Bronchial epithelial cell (primary cell): Measurements from ENCODE around the gene LAD1. TPM values are rescaled to one million over a fixed set of nuclear protein-coding genes. Genes with fewer than 3 reads are reported as not detected.
A peak's percentile ranks its signal among the peaks of the same experiment; 100 is the strongest.

Experiments used
- DNase-seq: peaks from one replicate; pipeline ENCODE4 v3.0.0-alpha.2; 2010; ENCODE audit warnings: low read depth
- FAIRE-seq: peaks from 2 replicates; lab custom pipeline; 2011; peaks lifted over from hg19 to GRCh38; lab: Jason Lieb, UNC
- H3K27me3 ChIP-seq: 2 replicates; pipeline ENCODE4 v1.5.1; 2011; ENCODE audit warnings: low read length; ENCODE audit not compliant: control insufficient read depth, insufficient read depth
- H3K36me3 ChIP-seq: 2 replicates; pipeline ENCODE4 v1.5.1; 2011; ENCODE audit warnings: low read length; ENCODE audit not compliant: control insufficient read depth, insufficient read depth
- H3K4me3 ChIP-seq: 2 replicates; pipeline ENCODE4 v1.5.1; 2011; ENCODE audit warnings: mild to moderate bottlenecking, low read depth, low read length, control low read depth
- total RNA-seq: library from RNA; depleted of rRNA; stranded (reverse); fragments of >200 nt; gene quantifications from 2 replicates; pipeline ENCODE4 v1.2.1, GENCODE V29; 2014
- TF ChIP-seq, protein P1 (sequence below): IDR thresholded peaks from 2 replicates; pipeline ENCODE4 v1.5.1; 2011; ENCODE audit warnings: mild to moderate bottlenecking, moderate library complexity, low read length, control low read depth, inconsistent platforms; ENCODE audit not compliant: insufficient read depth, severe bottlenecking

LAD1 gene
- total RNA-seq, 1 donor from 2014 or later: 156 TPM

DNA sequence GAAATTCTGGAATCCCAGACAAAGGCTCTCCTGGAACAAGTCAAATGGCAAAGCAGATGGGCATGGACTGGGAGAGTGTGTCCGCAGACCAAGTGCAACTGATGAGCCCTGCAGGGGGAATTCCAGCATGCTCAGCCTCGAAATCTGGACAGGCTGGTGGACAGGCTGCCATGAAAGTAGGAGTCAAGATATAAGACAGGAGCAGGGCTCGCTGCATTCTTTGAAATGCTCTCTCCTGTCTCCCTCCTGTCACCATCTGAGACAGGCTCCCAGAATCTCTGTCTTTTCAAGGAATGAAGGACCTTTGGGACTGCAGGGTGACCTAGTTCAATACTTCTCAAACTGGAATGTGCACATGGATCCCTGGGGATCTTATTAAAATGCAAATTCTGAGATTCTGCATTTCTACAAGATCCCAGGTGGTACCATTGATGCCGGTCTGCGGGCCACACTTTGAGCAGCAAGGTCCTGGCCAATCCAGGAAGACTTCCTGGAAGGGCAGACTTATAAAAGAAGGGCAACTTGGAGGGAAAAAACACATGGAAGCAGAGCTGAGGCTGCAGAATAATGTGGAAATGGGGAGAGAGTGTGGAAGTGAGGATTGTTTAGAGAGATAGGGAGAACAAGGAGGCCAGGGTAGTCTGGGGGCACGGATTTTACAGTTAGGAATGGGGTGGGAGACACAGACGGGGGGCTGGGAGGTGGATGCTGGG is 51.5 kb downstream of the LAD1 start:
- FAIRE-seq (no peak), DNase-seq (no peak)
- TF ChIP-seq, protein P1, sequence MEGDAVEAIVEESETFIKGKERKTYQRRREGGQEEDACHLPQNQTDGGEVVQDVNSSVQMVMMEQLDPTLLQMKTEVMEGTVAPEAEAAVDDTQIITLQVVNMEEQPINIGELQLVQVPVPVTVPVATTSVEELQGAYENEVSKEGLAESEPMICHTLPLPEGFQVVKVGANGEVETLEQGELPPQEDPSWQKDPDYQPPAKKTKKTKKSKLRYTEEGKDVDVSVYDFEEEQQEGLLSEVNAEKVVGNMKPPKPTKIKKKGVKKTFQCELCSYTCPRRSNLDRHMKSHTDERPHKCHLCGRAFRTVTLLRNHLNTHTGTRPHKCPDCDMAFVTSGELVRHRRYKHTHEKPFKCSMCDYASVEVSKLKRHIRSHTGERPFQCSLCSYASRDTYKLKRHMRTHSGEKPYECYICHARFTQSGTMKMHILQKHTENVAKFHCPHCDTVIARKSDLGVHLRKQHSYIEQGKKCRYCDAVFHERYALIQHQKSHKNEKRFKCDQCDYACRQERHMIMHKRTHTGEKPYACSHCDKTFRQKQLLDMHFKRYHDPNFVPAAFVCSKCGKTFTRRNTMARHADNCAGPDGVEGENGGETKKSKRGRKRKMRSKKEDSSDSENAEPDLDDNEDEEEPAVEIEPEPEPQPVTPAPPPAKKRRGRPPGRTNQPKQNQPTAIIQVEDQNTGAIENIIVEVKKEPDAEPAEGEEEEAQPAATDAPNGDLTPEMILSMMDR: no peak
- Histone ChIP-seq H3K27me3 (no peaks in the 10 kb centered on the region), H3K36me3 (no peaks in the 10 kb centered on the region), H3K4me3 (no peak overlapping the region)

DNA sequence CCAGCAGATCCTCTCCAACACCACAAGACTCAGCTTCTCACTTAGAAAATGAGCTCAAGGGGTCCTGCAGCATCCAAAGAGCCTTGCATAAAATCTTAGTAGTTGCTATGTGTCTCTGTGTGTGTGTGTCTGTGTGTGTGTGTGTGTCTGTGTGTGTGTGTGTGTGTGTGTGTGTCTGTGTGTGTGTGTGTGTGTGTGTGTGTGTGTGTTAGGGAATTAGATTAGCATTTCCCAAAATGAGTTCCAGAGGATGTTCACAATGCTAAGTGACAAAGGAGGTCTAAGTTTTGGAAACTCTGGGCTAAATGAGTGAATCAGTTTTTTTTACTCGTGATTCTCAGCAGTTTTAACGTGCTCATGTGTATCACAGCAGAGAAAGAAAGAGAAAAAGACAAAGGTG is 52.1 kb downstream of the LAD1 start:
- TF ChIP-seq, protein P1: no peak
- FAIRE-seq (no peak), DNase-seq (no peak)
- no peaks in the 10 kb centered on the region for H3K27me3 ChIP-seq
- no peaks in the 10 kb centered on the region for H3K36me3 ChIP-seq
- no peak overlapping the region for H3K4me3 ChIP-seq

DNA sequence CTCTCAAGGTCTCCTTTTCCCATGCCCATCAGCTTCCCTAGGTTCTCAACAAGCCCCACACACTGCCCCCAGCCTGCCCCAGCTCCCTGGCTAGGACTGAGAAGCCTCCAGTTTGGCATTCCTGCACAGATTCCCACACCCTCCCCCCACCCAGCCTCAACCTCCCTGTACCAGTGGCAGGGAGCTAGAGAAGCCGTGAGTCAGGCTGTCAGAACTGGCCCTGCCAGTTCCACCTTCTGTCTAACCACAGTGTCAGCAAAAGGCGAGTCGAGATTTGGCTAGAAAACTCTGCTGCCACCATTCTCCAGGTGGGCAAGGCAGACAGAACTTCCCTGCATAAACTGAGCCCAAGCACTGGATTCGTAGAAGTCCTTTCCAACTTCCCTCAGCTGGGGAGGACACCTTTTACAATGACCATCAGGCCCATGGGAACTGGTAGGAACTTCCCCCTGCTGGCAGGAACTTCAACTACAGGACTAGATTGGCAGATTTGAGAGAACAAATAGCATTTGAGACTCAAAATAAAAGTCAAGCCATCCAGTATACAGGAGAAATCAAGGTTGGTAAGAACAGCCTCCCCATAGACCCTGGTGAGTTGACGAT is 52.7 kb downstream of the LAD1 start:
- no peaks in the 10 kb centered on the region for H3K27me3 ChIP-seq
- TF ChIP-seq, protein P1: peak; percentile 77
- no peak overlapping the region for H3K4me3 ChIP-seq
- DNase-seq: peak; percentile 78
- no peaks in the 10 kb centered on the region for H3K36me3 ChIP-seq
- FAIRE-seq: no peak

DNA sequence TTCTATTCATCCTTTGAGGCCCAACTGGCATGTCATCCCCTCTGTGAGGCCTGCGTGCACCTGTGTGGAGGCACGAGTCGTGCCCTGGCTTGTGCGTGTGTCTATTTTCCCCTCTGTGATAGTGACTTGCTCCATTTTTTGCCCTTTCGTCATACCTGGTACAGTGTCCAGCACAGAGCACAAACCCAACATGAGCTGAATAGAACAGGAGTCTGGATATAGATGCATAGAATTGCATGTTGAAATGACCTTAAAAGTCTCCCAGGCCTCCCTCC is 54.1 kb downstream of the LAD1 start:
- TF ChIP-seq, protein P1: no peak
- Histone ChIP-seq H3K36me3 (no peaks in the 10 kb centered on the region), H3K4me3 (no peak overlapping the region), H3K27me3 (no peaks in the 10 kb centered on the region)
- DNase-seq: peak; percentile 49
- FAIRE-seq: no peak

DNA sequence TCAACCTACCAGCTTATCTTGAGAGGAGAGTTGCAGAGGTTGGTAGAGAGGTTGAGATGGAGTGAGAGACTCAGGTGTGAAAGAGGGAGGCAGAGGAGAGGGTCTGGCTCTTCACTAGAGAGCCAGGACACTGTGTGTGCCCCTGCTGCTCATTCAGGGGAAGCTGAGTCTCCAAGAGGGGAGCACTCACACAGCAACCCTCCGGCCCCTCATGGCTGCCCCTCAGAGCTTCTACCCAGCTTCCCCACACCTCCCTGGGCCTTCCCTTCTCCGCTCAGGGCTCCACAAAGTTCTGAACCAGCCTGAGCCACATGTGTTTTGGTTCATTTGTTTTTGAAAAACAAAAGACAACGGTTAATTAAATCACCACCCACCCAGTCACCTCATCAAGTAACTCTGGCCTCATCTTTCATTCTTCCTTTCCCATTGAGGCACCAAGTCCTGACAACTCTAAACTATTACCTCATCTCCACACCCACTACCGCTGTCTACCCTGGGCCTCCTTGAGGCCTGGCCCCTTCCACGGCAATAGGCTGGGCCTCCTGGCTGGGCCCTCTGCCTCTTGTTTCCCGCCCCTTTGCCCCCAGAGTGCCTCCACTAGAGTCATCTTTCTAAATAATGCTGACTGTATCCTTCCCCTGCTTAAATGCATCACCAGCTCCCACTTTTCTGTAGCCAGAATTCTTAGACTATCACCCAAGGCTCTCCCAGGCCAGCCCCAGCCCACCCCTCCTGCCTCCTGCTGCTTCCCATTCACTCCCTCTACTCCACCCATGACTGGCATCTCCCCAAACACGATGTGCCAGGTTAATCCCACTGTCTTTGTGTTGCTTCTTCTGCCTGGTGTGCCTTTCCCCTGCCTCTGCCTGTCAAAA is 54.7 kb downstream of the LAD1 start:
- Histone ChIP-seq H3K36me3 (no peaks in the 10 kb centered on the region), H3K4me3 (no peak overlapping the region), H3K27me3 (no peaks in the 10 kb centered on the region)
- TF ChIP-seq, protein P1: no peak
- DNase-seq: peak; percentile 31
- FAIRE-seq: no peak
